Loucy (cell line): ENCODE data around the gene THEM5.

Experiments used
- H2AFZ ChIP-seq: fragments of 200-600 bp; sonication (generic); 2 replicates; pipeline ENCODE4 v1.6.0; 2016; ENCODE audit warnings: antibody characterized with exemption, mild to moderate bottlenecking, low read length, moderate library complexity
- H3F3A ChIP-seq: fragments of 200-600 bp; 2 replicates; pipeline ENCODE4 v1.6.0; 2016; ENCODE audit warnings: antibody characterized with exemption, low read depth, mild to moderate bottlenecking
- H3K27me3 ChIP-seq: fragments of 200-600 bp; sonication (generic); 2 replicates; pipeline ENCODE4 v1.6.1; 2014; ENCODE audit warnings: low read length, mild to moderate bottlenecking; ENCODE audit not compliant: insufficient read depth, poor library complexity, severe bottlenecking
- H3K36me3 ChIP-seq: fragments of 200-600 bp; sonication (generic); 2 replicates; pipeline ENCODE4 v1.6.1; 2016; ENCODE audit warnings: low read length; ENCODE audit not compliant: insufficient read depth
- H3K4me1 ChIP-seq: fragments of 200-600 bp; sonication (generic); 2 replicates; pipeline ENCODE4 v1.5.1; 2014; ENCODE audit warnings: low read length, mild to moderate bottlenecking; ENCODE audit not compliant: insufficient read depth, poor library complexity, severe bottlenecking
- H3K4me2 ChIP-seq: fragments of 200-600 bp; sonication (generic); 2 replicates; pipeline ENCODE4 v1.6.0; 2014; ENCODE audit warnings: antibody characterized with exemption, low read length, low read depth, mild to moderate bottlenecking; ENCODE audit not compliant: poor library complexity, severe bottlenecking
- H3K4me3 ChIP-seq: fragments of 200-600 bp; sonication (generic); 2 replicates; pipeline ENCODE4 v1.5.1; 2014; ENCODE audit warnings: low read length, mild to moderate bottlenecking, mixed read lengths; ENCODE audit not compliant: poor library complexity, severe bottlenecking
- H3K79me2 ChIP-seq: fragments of 200-600 bp; sonication (generic); 2 replicates; pipeline ENCODE4 v1.6.1; 2014; ENCODE audit warnings: low read length; ENCODE audit not compliant: insufficient read depth
- H3K9ac ChIP-seq: fragments of 200-600 bp; sonication (generic); 2 replicates; pipeline ENCODE4 v1.6.0; 2014; ENCODE audit warnings: mild to moderate bottlenecking, low read depth, low read length, moderate library complexity; ENCODE audit not compliant: poor library complexity, severe bottlenecking
- H3K9me2 ChIP-seq: fragments of 200-600 bp; sonication (generic); replicated peaks from 2 replicates; pipeline ENCODE4 v1.6.1; 2016; ENCODE audit warnings: low read depth, low read length, mixed read lengths
- H3K9me3 ChIP-seq: fragments of 200-600 bp; sonication (generic); 2 replicates; pipeline ENCODE4 v1.6.1; 2014; ENCODE audit warnings: mild to moderate bottlenecking, antibody characterized with exemption, low read length, low read depth; ENCODE audit not compliant: insufficient read depth
- H4K20me1 ChIP-seq: fragments of 200-600 bp; sonication (generic); 2 replicates; pipeline ENCODE4 v1.6.0; 2014; ENCODE audit warnings: antibody characterized with exemption, low read length, mild to moderate bottlenecking; ENCODE audit not compliant: insufficient read depth, poor library complexity, severe bottlenecking
- EZH2phosphoT487 ChIP-seq: fragments of 200-600 bp; IDR thresholded peaks from 2 replicates; pipeline ENCODE4 v1.6.1; 2018; ENCODE audit warnings: antibody characterized with exemption, mild to moderate bottlenecking, moderate library complexity, borderline replicate concordance
- TF ChIP-seq, protein P1 (sequence below): fragments of 200-600 bp; sonication (generic); conservative IDR thresholded peaks from 2 replicates; pipeline ENCODE4 v1.5.1; 2014; ENCODE audit warnings: mild to moderate bottlenecking, antibody characterized with exemption, low read length

THEM5 gene

DNA sequence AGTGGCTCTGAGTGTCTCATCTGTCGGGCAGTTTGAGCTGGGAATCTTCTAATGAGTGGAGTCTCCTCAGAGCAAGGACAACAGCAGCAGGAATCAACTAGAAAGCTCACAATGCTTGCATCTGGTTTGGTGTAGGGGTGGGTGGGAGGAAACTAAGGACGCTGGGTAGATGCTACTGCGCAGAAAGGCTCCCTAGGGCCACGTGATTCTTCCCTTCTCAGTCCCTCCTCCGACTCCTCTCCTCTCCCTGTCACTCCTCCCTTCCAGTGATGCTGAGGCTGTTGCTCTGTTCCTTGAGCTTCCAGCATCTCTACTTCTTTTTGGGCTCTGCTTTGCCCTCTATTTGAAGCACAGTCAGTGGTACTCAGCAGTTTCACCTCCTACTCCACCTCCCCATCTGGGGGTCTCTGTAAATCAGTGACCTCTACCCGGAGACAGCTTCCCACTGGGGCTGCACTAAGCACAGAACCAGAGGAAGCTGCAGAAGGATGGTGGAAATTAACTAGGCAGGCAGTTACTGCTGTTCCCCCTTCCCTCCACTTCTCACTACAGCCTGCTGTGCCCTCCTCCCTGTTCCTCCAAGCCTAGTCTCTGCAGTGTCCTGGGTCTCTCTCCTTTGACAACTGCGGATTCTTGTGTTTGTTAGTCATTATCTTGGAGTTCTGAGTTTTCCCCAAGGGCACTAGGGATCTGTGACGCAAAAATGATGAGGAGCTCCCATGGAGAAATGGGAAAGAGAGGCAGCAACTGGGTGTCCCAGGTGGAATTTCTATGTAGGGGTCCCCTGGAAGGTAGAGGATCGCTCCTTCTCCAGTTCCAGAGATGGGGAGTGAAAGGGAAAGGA is 54.1 kb downstream of the THEM5 start:
- no peak overlapping the region for H3K9ac ChIP-seq
- TF ChIP-seq, protein P1, sequence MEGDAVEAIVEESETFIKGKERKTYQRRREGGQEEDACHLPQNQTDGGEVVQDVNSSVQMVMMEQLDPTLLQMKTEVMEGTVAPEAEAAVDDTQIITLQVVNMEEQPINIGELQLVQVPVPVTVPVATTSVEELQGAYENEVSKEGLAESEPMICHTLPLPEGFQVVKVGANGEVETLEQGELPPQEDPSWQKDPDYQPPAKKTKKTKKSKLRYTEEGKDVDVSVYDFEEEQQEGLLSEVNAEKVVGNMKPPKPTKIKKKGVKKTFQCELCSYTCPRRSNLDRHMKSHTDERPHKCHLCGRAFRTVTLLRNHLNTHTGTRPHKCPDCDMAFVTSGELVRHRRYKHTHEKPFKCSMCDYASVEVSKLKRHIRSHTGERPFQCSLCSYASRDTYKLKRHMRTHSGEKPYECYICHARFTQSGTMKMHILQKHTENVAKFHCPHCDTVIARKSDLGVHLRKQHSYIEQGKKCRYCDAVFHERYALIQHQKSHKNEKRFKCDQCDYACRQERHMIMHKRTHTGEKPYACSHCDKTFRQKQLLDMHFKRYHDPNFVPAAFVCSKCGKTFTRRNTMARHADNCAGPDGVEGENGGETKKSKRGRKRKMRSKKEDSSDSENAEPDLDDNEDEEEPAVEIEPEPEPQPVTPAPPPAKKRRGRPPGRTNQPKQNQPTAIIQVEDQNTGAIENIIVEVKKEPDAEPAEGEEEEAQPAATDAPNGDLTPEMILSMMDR: no peak
- TF ChIP-seq EZH2phosphoT487: no peak
- H3K36me3 ChIP-seq: no peaks in the 10 kb centered on the region
- H3K9me3 ChIP-seq: no peaks in the 10 kb centered on the region
- no peaks in the 10 kb centered on the region for H3K79me2 ChIP-seq
- no peak overlapping the region for H2AFZ ChIP-seq
- no peak overlapping the region for H3K4me2 ChIP-seq
- no peaks in the 10 kb centered on the region for H3K9me2 ChIP-seq
- H3F3A ChIP-seq: no peaks in the 10 kb centered on the region
- H3K4me1 ChIP-seq: no peaks in the 10 kb centered on the region
- H4K20me1 ChIP-seq: no peaks in the 10 kb centered on the region
- H3K27me3 ChIP-seq: no peaks in the 10 kb centered on the region
- no peak overlapping the region for H3K4me3 ChIP-seq

DNA sequence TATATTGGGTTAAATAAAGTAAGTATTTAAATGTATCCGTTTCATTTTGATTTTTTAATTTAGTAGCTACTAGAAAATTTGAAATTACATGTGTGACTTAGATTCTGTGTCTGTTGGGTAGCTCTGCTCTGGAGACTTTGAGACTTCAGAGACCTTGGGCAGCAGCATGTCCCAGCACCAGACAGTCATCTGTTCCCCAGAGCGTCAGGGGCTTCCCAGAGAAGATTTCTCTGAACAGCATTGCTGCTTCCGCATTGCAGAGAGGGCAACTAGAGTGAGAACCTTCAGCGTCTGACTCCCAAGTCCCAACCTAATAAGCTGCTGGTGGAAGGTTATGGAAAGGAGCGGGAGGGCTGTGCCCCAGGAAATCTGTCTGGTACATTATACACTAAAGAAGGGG is 54.9 kb downstream of the THEM5 start:
- H3K79me2 ChIP-seq: no peaks in the 10 kb centered on the region
- H3F3A ChIP-seq: no peaks in the 10 kb centered on the region
- H3K9ac ChIP-seq: no peak overlapping the region
- no peak overlapping the region for H3K4me2 ChIP-seq
- no peaks in the 10 kb centered on the region for H3K27me3 ChIP-seq
- no peaks in the 10 kb centered on the region for H3K9me2 ChIP-seq
- no peaks in the 10 kb centered on the region for H3K9me3 ChIP-seq
- no peak for TF ChIP-seq EZH2phosphoT487
- TF ChIP-seq, protein P1: no peak
- no peak overlapping the region for H3K4me3 ChIP-seq
- no peaks in the 10 kb centered on the region for H3K36me3 ChIP-seq
- no peaks in the 10 kb centered on the region for H4K20me1 ChIP-seq
- no peaks in the 10 kb centered on the region for H3K4me1 ChIP-seq
- no peak overlapping the region for H2AFZ ChIP-seq
